GM19043 (cell line): ENCODE results near the gene SYTL1.

Source experiments
- ATAC-seq: cut with Tn5 transposase; IDR thresholded peaks from one replicate; pipeline ENCODE4 v1.9.1; 2021; ENCODE audit warnings: low read depth; ENCODE audit not compliant: unreplicated experiment

SYTL1 gene

GRCh38 chr1:27345272-27345671 is 3.5 kb downstream of the SYTL1 start:
- ATAC-seq, result no peak

GRCh38 chr1:27346357-27346756 is 4.5 kb downstream of the SYTL1 start:
- ATAC-seq, result no peak

- ATAC-seq, result no peak
These were observed 5.3 kb downstream of the SYTL1 start for GRCh38 chr1:27346991-27347624.

GRCh38 chr1:27348861-27349783 is 7.3 kb downstream of the SYTL1 start:
- ATAC-seq, result no peak

- ATAC-seq, result no peak
These were observed 8.2 kb downstream of the SYTL1 start for GRCh38 chr1:27349784-27350662.

GRCh38 chr1:27350663-27351540 is 9.1 kb downstream of the SYTL1 start:
- no peak for ATAC-seq

GRCh38 chr1:27351541-27352107 is 9.8 kb downstream of the SYTL1 start:
- ATAC-seq, result no peak

- ATAC-seq, result no peak
These were observed 11.3 kb downstream of the SYTL1 start for GRCh38 chr1:27353166-27353565.

- ATAC-seq, result no peak
These were observed 11.8 kb downstream of the SYTL1 start for GRCh38 chr1:27353629-27354028.

GRCh38 chr1:27355683-27356082 is 13.9 kb downstream of the SYTL1 start:
- no peak for ATAC-seq

- no peak for ATAC-seq
These were observed 14.4 kb downstream of the SYTL1 start for GRCh38 chr1:27356277-27356618.

- ATAC-seq, result no peak
These were observed 14.9 kb downstream of the SYTL1 start for GRCh38 chr1:27356619-27357280.

GRCh38 chr1:27357281-27358037 is 15.6 kb downstream of the SYTL1 start:
- ATAC-seq, result no peak

- no peak for ATAC-seq
These were observed 16.5 kb downstream of the SYTL1 start for GRCh38 chr1:27358038-27358927.

GRCh38 chr1:27358928-27359313 is 17.1 kb downstream of the SYTL1 start:
- ATAC-seq, result no peak

GRCh38 chr1:27359822-27360158 is 18.0 kb downstream of the SYTL1 start:
- ATAC-seq, result no peak

- no peak for ATAC-seq
These were observed 18.6 kb downstream of the SYTL1 start for GRCh38 chr1:27360159-27361043.
